ENCODE data around the gene GPR87. TPM values are rescaled to one million over a fixed set of nuclear protein-coding genes. Genes with fewer than 3 reads are reported as not detected.

Gene GPR87
- total and polyA plus RNA-seq, 2 of the 4 experiments (the other 2 are of a cell fraction), result 0.26 to 0.36 TPM

- no peaks in the 10 kb centered on the region for H3K79me1 ChIP-seq (ENCODE audit: low read depth in 1 of 2, low read length in 2 of 2)
- no peak for TF ChIP-seq CHD1 (IDR thresholded peaks at IDR 0.05; ENCODE audit: low read depth, low read length)
- no peak for TF ChIP-seq NFE2L2 (IDR thresholded peaks at IDR 0.05; ENCODE audit: low read depth, low read length)
- TF ChIP-seq CTCF (conservative IDR thresholded peaks at IDR 0.05; ENCODE audit: low read depth, low read length), result no peak
- TF ChIP-seq RCOR1 (IDR thresholded peaks at IDR 0.05; ENCODE audit: insufficient replicate concordance, low read length), result no peak
- no peak for TF ChIP-seq MXI1 (IDR thresholded peaks at IDR 0.05; ENCODE audit: borderline replicate concordance, low read depth, low read length)
- TF ChIP-seq MAFK (IDR thresholded peaks at IDR 0.05; ENCODE audit: low read depth, low read length), result no peak
- TF ChIP-seq CEBPB (IDR thresholded peaks at IDR 0.05; ENCODE audit: low read depth, low read length), result no peak
- no peak for TF ChIP-seq RFX5 (IDR thresholded peaks at IDR 0.05; ENCODE audit: low read depth, low read length)
- TF ChIP-seq FOS (IDR thresholded peaks at IDR 0.05; ENCODE audit: low read depth, low read length), result no peak
- TF ChIP-seq POLR2A (IDR thresholded peaks at IDR 0.05; ENCODE audit: low read depth, low read length), result no peak
- TF ChIP-seq ELK1 (IDR thresholded peaks at IDR 0.05; ENCODE audit: borderline replicate concordance, low read depth, low read length), result no peak
- no peak for TF ChIP-seq BHLHE40 (IDR thresholded peaks at IDR 0.05; ENCODE audit: low read depth, low read length)
- no peak for TF ChIP-seq USF2 (IDR thresholded peaks at IDR 0.05; ENCODE audit: low read depth, low read length)
- TF ChIP-seq SMC3 (IDR thresholded peaks at IDR 0.05; ENCODE audit: low read depth, low read length), result no peak
- no peak overlapping the region for H2BK5ac ChIP-seq (ENCODE audit: low read depth, low read length, poor library complexity, severe bottlenecking)
- H3K36me3 ChIP-seq (ENCODE audit: control insufficient read depth, insufficient read depth, low read length), result no peaks in the 10 kb centered on the region
- H4K20me1 ChIP-seq (ENCODE audit: insufficient read depth, low read length), result no peaks in the 10 kb centered on the region
- H3K4ac ChIP-seq (ENCODE audit: low read depth, low read length), result no peak overlapping the region
- ATAC-seq (ENCODE audit: low read depth) (no peak), DNase-seq (peak; percentile 28)
- H4K5ac ChIP-seq (ENCODE audit: low read depth, low read length), result no peak overlapping the region; the same call in 1 of the 2 replicates
- H3K4me2 ChIP-seq (ENCODE audit: low read depth, low read length), result no peak overlapping the region
- no peak overlapping the region for H2AFZ ChIP-seq (replicated peaks; ENCODE audit: low read length, poor library complexity)
- no peaks in the 10 kb centered on the region for H3K9me3 ChIP-seq (ENCODE audit: control insufficient read depth, insufficient read depth, low read length)
- ChIA-PET POLR2A (ENCODE audit: unreplicated experiment) (no interaction called here), CTCF (interaction anchor here (0.7 to 2.0 kb wide), 3 partner anchors 11 to 856 kb away, joined by 3 to 5 read pairs (median 4); no protein-coding TSS in a partner anchor)
- no peak overlapping the region for H3K4me3 ChIP-seq (ENCODE audit: insufficient read depth, low read depth, low read length)
- H3K27me3 ChIP-seq (ENCODE audit: control insufficient read depth, insufficient read depth, low read length), result no peaks in the 10 kb centered on the region
- H2BK120ac ChIP-seq (ENCODE audit: low read depth, low read length), result no peak overlapping the region
- dilution Hi-C loops (cut with HindIII; ENCODE audit: low sequenced_read_pairs, unreplicated experiment), result no loop called here
- H3K9me1 ChIP-seq (ENCODE audit: insufficient read depth, low read length), result no peaks in the 10 kb centered on the region
- no peak overlapping the region for H2BK15ac ChIP-seq (ENCODE audit: low read depth, low read length)
- H3K56ac ChIP-seq (ENCODE audit: extremely low read depth, insufficient read depth, low read length), result no peak overlapping the region
- no peak overlapping the region for H3K14ac ChIP-seq (replicated peaks; ENCODE audit: low read depth, low read length)
- no peak overlapping the region for H3K9ac ChIP-seq (ENCODE audit: low read depth, low read length)
- H2AK9ac ChIP-seq (replicated peaks; ENCODE audit: low read depth, low read length, poor library complexity), result no peak overlapping the region
- H3K4me1 ChIP-seq (ENCODE audit: control insufficient read depth, insufficient read depth, low read length), result peaks cover 2% of the 10 kb centered on the region; the same call in 1 of the 2 replicates
- H3K27ac ChIP-seq (ENCODE audit: insufficient read depth, low read length), result no peak overlapping the region
- H4K8ac ChIP-seq (ENCODE audit: low read depth in 2 of 2, low read length in 2 of 2), result no peak overlapping the region
- no peak overlapping the region for H4K91ac ChIP-seq (ENCODE audit: insufficient read depth, low read depth, low read length)
- BruUV-seq (replicated peaks), result no TSS peak
- no peak overlapping the region for H2BK20ac ChIP-seq (ENCODE audit: low read depth, low read length)
- H3K23ac ChIP-seq (ENCODE audit: low read depth, low read length), result no peak overlapping the region
- intact Hi-C loops (cut with micrococcal nuclease), result no loop called here
- WGBS, 2 experiments (ENCODE audit: extremely low coverage in 2 of 2, insufficient read length in 1 of 2), result no CpG with 5 or more reads among the region's 11 CpGs
- in situ Hi-C loops (cut with MboI; ENCODE audit: low sequenced_read_pairs), result no loop called here
- no peak overlapping the region for H2AK5ac ChIP-seq (ENCODE audit: low read depth, low read length)
- peak overlapping the region; percentile 76; the same call in 1 of the 2 replicates for H3K18ac ChIP-seq (ENCODE audit: low read depth, low read length)
Observed at GRCh38 chr3:151268267-151269235, 48.1 kb downstream of the GPR87 start.

All from IMR-90 (cell line).